K562 treated with DMSO at 1 percent for 12 hours (cell line): ENCODE data around the gene EMC7. TPM values are rescaled to one million over a fixed set of nuclear protein-coding genes. Genes with fewer than 3 reads are reported as not detected.

Experiments
- total RNA-seq: library from RNA; unstranded; fragments of 300-600 nt; gene quantifications from 2 replicates; pipeline ENCODE4 v1.2.3, GENCODE V29; 2022; ENCODE audit not compliant: insufficient read depth

The EMC7 gene
- 86.8 and 93.2 TPM in 2 replicates for total RNA-seq

DNA sequence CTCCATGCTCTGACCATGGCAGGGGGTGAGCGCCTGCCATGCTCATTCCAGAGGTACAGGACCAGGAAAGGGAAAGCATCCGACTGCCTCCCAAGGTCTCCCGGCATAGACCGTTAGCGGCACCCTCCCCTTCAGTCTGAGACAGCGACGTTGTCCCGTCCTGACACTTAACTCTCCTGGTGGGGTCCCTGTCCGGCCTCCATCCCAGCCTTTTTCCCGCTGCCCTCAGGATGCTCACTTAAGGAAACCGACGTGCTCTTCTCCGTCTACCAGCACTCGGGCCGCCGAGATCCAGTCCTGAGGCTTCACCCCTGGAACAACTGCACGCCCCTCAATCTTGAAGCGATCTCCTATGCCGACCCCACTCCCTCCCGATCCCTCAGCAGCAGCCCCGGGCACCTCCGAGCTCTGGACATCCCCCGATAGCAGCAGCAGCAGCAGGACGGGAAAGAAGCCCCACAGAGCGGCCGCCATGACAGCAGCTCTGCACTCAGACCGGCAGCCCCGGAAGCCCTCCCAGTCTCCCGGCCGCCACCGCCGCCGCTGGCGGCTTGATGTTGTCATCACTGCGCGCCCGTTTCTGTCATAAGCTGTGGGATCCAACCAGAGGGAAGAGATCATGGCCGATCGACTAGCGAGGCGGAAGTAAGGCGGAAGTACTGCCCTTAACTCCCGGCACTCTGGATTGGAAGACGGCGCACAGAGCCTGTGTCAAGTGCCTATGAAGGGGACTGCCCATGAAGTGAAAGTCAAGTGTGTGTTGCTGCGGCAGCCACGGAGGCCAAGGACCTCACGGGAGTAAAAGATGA lies at the start of gene EMC7, which contains the start of gene PGBD4:
Gene EMC7, minus strand, starts transcription at position 497 of the 809 bp plus-strand sequence. Its CDS starts 23 bp downstream, at position 474.
Gene PGBD4, plus strand, starts transcription at position 718 of the 809 bp plus-strand sequence. CDS start 449 bp downstream, outside the sequence.

GRCh38 chr15:34038871-34039789 lies 62.5 kb downstream of the EMC7 start, which contains the start of gene AVEN:
AVEN (minus strand) TSS chr15:34039204; CDS start chr15:34039046, 158 bp downstream.

Other genes with a start within 250 kb of the EMC7 start
- gene CHRM5, start 133.4 kb downstream of the EMC7 start, total RNA-seq = not detected in 2 replicates
- gene AVEN, start 62.7 kb downstream of the EMC7 start, total RNA-seq = 4.4 and 4.8 TPM in 2 replicates
- gene PGBD4, start 221 bp upstream of the EMC7 start, total RNA-seq = 0.22 and 1.2 TPM in 2 replicates
- gene KATNBL1, start 108.2 kb upstream of the EMC7 start, total RNA-seq = 4.0 and 21.0 TPM in 2 replicates
- gene EMC4, start 123.2 kb upstream of the EMC7 start, total RNA-seq = 106 and 112 TPM in 2 replicates
- 2.2 and 12.6 TPM in 2 replicates for gene SLC12A6, start 235.9 kb upstream of the EMC7 start, total RNA-seq
- gene NOP10, start 241.3 kb upstream of the EMC7 start, total RNA-seq = 271 and 365 TPM in 2 replicates
- gene NUTM1, start 241.5 kb upstream of the EMC7 start, total RNA-seq = not detected in 2 replicates